H1 (cell line): ENCODE results near the gene TMEM209. TPM values are rescaled to one million over a fixed set of nuclear protein-coding genes. Genes with fewer than 3 reads are reported as not detected.

Source experiments
- CTCF ChIA-PET: fragments of 300-600 bp; sonication (Branson Sonifier 250); formaldehyde crosslinking; loops from one replicate; lab custom pipeline; 2021; ENCODE audit not compliant: partially characterized antibody; lab: Charles Lee
- POLR2A ChIA-PET: fragments of 300-600 bp; sonication (Branson Sonifier 250); formaldehyde crosslinking; loops from one replicate; lab custom pipeline; 2021; ENCODE audit warnings: inconsistent platforms; ENCODE audit not compliant: partially characterized antibody; lab: Charles Lee
- DNase-seq, 2 experiments: peaks; one replicate each; pipeline versions ENCODE4 v3.0.0 to v3.0.0-alpha.2; 2010 to 2022; ENCODE audit warnings: low spot score in 2 of 2, low read depth in 1 of 2, mixed read lengths in 1 of 2
- FAIRE-seq: peaks from 2 replicates; lab custom pipeline; 2011; peaks lifted over from hg19 to GRCh38; lab: Jason Lieb, UNC
- H2AFZ ChIP-seq: 2 replicates; pipeline ENCODE4 v1.8.1; 2012; ENCODE audit warnings: low read length, inconsistent platforms
- H2AK5ac ChIP-seq: 2 replicates; pipeline ENCODE4 v1.6.1; 2013; ENCODE audit warnings: low read depth, low read length
- H2BK120ac ChIP-seq: replicated peaks from 2 replicates; pipeline ENCODE3; 2013; ENCODE audit warnings: low read depth, low read length, inconsistent platforms
- H2BK12ac ChIP-seq: 2 replicates; pipeline ENCODE4 v1.6.1; 2013; ENCODE audit warnings: low read depth, low read length
- H2BK15ac ChIP-seq: 2 replicates; pipeline ENCODE4 v1.6.1; 2013; ENCODE audit warnings: low read length
- H2BK20ac ChIP-seq: 2 replicates; pipeline ENCODE4 v1.6.1; 2013; ENCODE audit warnings: low read length
- H2BK5ac ChIP-seq: 2 replicates; pipeline ENCODE4 v1.6.1; 2013; ENCODE audit warnings: low read depth, low read length
- H3K14ac ChIP-seq: 2 replicates; pipeline ENCODE4 v1.6.1; 2013; ENCODE audit warnings: inconsistent platforms; ENCODE audit not compliant: insufficient read length
- H3K18ac ChIP-seq: 2 replicates; pipeline ENCODE4 v1.6.1; 2013; ENCODE audit warnings: low read length; ENCODE audit errors: extremely low read depth
- H3K23ac ChIP-seq: 2 replicates; pipeline ENCODE4 v1.6.1; 2013; ENCODE audit warnings: inconsistent platforms; ENCODE audit not compliant: insufficient read length
- H3K23me2 ChIP-seq: 2 replicates; pipeline ENCODE4 v1.6.1; 2013; ENCODE audit warnings: low read depth, low read length
- H3K27ac ChIP-seq: 2 replicates; pipeline ENCODE4 v1.6.1; 2011; ENCODE audit warnings: low read depth, low read length, inconsistent platforms
- H3K27me3 ChIP-seq, 4 experiments: replicated peaks in 1 of 4; 1 replicate in 1 of 4; 2 replicates in 3 of 4; pipeline versions ENCODE4 v1.6.1 to v1.8.1; 2011 to 2013; ENCODE audit warnings: low read length in 3 of 4, mild to moderate bottlenecking in 3 of 4, inconsistent platforms in 2 of 4, mixed read lengths in 2 of 4, moderate library complexity in 1 of 4; ENCODE audit not compliant: control insufficient read depth in 3 of 4, insufficient read depth in 3 of 4; ENCODE audit errors: extremely low read depth in 1 of 4
- H3K36me3 ChIP-seq, 4 experiments: 2 replicates each; pipeline versions ENCODE4 v1.6.1 to v1.8.1; 2011 to 2013; ENCODE audit warnings: mild to moderate bottlenecking in 4 of 4, low read length in 3 of 4, moderate library complexity in 2 of 4, control low read depth in 1 of 4, inconsistent platforms in 1 of 4; ENCODE audit not compliant: insufficient read depth in 4 of 4, control insufficient read depth in 2 of 4
- H3K4ac ChIP-seq: replicated peaks from 2 replicates; pipeline ENCODE3; 2013; ENCODE audit warnings: low read length, low read depth, mixed read lengths, inconsistent platforms; ENCODE audit not compliant: insufficient read length
- H3K4me1 ChIP-seq, 4 experiments: replicated peaks in 1 of 4; 1 replicate in 1 of 4; 2 replicates in 3 of 4; pipeline versions ENCODE4 v1.6.1 to v1.8.1; 2011 to 2013; ENCODE audit warnings: low read length in 3 of 4, inconsistent platforms in 2 of 4, mixed read lengths in 1 of 4; ENCODE audit not compliant: insufficient read depth in 4 of 4, control insufficient read depth in 3 of 4
- H3K4me2 ChIP-seq, 2 experiments: 2 replicates each; pipeline versions ENCODE4 v1.6.1 to v1.8.1; 2011 to 2013; ENCODE audit warnings: low read depth in 2 of 2, low read length in 2 of 2, control low read depth in 1 of 2, inconsistent platforms in 1 of 2, mild to moderate bottlenecking in 1 of 2; ENCODE audit not compliant: insufficient read depth in 1 of 2
- H3K4me3 ChIP-seq, 4 experiments: fragments of 200-600, 300-600 bp in 1 of 4; sonication (generic), shearing (Covaris generic), sonication (Bioruptor Twin) in 1 of 4; 2 replicates each; pipeline versions ENCODE4 v1.5.1 to v1.8.1; 2011 to 2016; ENCODE audit warnings: low read length in 4 of 4, low read depth in 3 of 4, control low read depth in 2 of 4, inconsistent platforms in 2 of 4, mild to moderate bottlenecking in 2 of 4, mixed read lengths in 1 of 4, moderate library complexity in 1 of 4; ENCODE audit not compliant: insufficient read depth in 2 of 4; ENCODE audit errors: extremely low read depth in 1 of 4
- H3K56ac ChIP-seq: replicated peaks from 2 replicates; pipeline ENCODE3; 2013; ENCODE audit warnings: low read depth, mild to moderate bottlenecking, mixed read lengths, low read length, inconsistent platforms; ENCODE audit not compliant: insufficient read length
- H3K79me1 ChIP-seq: 2 replicates; pipeline ENCODE4 v1.6.1; 2013; ENCODE audit warnings: low read depth, low read length, control low read depth
- H3K79me2 ChIP-seq, 2 experiments: 2 replicates each; pipeline versions ENCODE4 v1.6.1 to v1.8.1; 2012 to 2013; ENCODE audit warnings: low read length in 2 of 2, mild to moderate bottlenecking in 2 of 2, inconsistent platforms in 1 of 2; ENCODE audit not compliant: insufficient read depth in 2 of 2, control insufficient read depth in 1 of 2
- H3K9ac ChIP-seq, 4 experiments: replicated peaks in 1 of 4; 1 replicate in 1 of 4; 2 replicates in 3 of 4; pipeline versions ENCODE4 v1.6.1 to v1.8.1; 2011 to 2013; ENCODE audit warnings: low read depth in 3 of 4, low read length in 3 of 4, control low read depth in 2 of 4, mild to moderate bottlenecking in 2 of 4, moderate library complexity in 2 of 4, inconsistent platforms in 1 of 4; ENCODE audit errors: extremely low read depth in 1 of 4
- H3K9me3 ChIP-seq, 2 experiments: 2 replicates each; pipeline versions ENCODE4 v1.6.1 to v1.8.1; 2012 to 2013; ENCODE audit warnings: mild to moderate bottlenecking in 2 of 2, moderate library complexity in 2 of 2, control low read depth in 1 of 2, inconsistent platforms in 1 of 2, low read depth in 1 of 2, low read length in 1 of 2, mixed read lengths in 1 of 2; ENCODE audit not compliant: insufficient read depth in 2 of 2
- H4K20me1 ChIP-seq, 2 experiments: replicated peaks in 1 of 2; 2 replicates each; pipeline versions ENCODE3 to v1.8.1; 2011 to 2013; ENCODE audit warnings: inconsistent platforms in 2 of 2, low read length in 2 of 2, mild to moderate bottlenecking in 1 of 2; ENCODE audit not compliant: insufficient read depth in 2 of 2, control insufficient read depth in 1 of 2
- H4K5ac ChIP-seq: 2 replicates; pipeline ENCODE4 v1.6.1; 2013; ENCODE audit warnings: low read length, low read depth, mixed read lengths, inconsistent platforms; ENCODE audit not compliant: insufficient read length
- H4K8ac ChIP-seq: 2 replicates; pipeline ENCODE4 v1.8.0; 2013; ENCODE audit warnings: mild to moderate bottlenecking, moderate library complexity, low read length, inconsistent platforms; ENCODE audit not compliant: insufficient read depth; ENCODE audit errors: extremely low read depth
- H4K91ac ChIP-seq: replicated peaks from 2 replicates; pipeline ENCODE3; 2013; ENCODE audit warnings: low read length, mixed read lengths, inconsistent platforms; ENCODE audit not compliant: insufficient read length
- CBX5 ChIP-seq: fragments of 300-800, 300-1000 bp; sonication (generic); IDR thresholded peaks from 2 replicates; pipeline ENCODE4 v1.7.1; 2016; ENCODE audit warnings: antibody characterized with exemption, low read length, low read depth
- CHD2 ChIP-seq: IDR thresholded peaks from 2 replicates; pipeline ENCODE4 v1.6.1; 2012; ENCODE audit warnings: low read length, improper control_type of control experiment
- CREB1 ChIP-seq: IDR thresholded peaks from 2 replicates; pipeline ENCODE4 v1.6.1; 2012; ENCODE audit warnings: inconsistent platforms
- CTBP2 ChIP-seq: IDR thresholded peaks from 2 replicates; pipeline ENCODE4 v1.7.0; 2011; ENCODE audit warnings: borderline replicate concordance, mild to moderate bottlenecking, moderate library complexity, mixed read lengths, low read length; ENCODE audit not compliant: insufficient read depth, insufficient read length
- HDAC6 ChIP-seq: IDR thresholded peaks from one replicate; pipeline ENCODE4 v1.7.1; 2012; ENCODE audit warnings: low read depth, mild to moderate bottlenecking, inconsistent platforms, low read length, moderate library complexity
- KDM4A ChIP-seq: IDR thresholded peaks from one replicate; pipeline ENCODE4 v1.7.1; 2012; ENCODE audit warnings: low read depth, mild to moderate bottlenecking, moderate library complexity, low read length, inconsistent platforms; ENCODE audit not compliant: severe bottlenecking
- PHF8 ChIP-seq: fragments of 200-600 bp; sonication (generic); conservative IDR thresholded peaks from 2 replicates; pipeline ENCODE4 v1.7.1; 2012; ENCODE audit warnings: low read depth, mild to moderate bottlenecking, inconsistent platforms, low read length, moderate library complexity
- POLR2A ChIP-seq, 2 experiments: IDR thresholded peaks; 1 replicate in 1 of 2; 2 replicates in 1 of 2; pipeline ENCODE4 v1.6.1; 2011; ENCODE audit warnings: low read depth in 2 of 2, low read length in 2 of 2, mild to moderate bottlenecking in 2 of 2; ENCODE audit errors: control extremely low read depth in 1 of 2
- SIRT6 ChIP-seq: IDR thresholded peaks from one replicate; pipeline ENCODE4 v1.7.1; 2012; ENCODE audit warnings: low read length, inconsistent platforms
- SUZ12 ChIP-seq: fragments of 200-600 bp; sonication (generic); IDR thresholded peaks from 2 replicates; pipeline ENCODE4 v1.6.1; 2012; ENCODE audit warnings: mild to moderate bottlenecking, inconsistent platforms, low read length, moderate library complexity, mixed read lengths
- TAF7 ChIP-seq: optimal IDR thresholded peaks from 2 replicates; pipeline ENCODE3; 2011; ENCODE audit warnings: low read depth, mild to moderate bottlenecking, inconsistent platforms, low read length, moderate library complexity, borderline replicate concordance
- WGBS, 2 experiments: shearing (Covaris generic) in 1 of 2; methylation state at CpG; one replicate each; pipeline versions ENCODE4 v1.1.6 to v1.1.7; 2013 to 2015; ENCODE audit warnings: low lambda C conversion rate in 2 of 2, mixed read lengths in 2 of 2, inconsistent platforms in 1 of 2, low coverage in 1 of 2, missing lambda C conversion rate in 1 of 2; ENCODE audit not compliant: insufficient replicate concordance in 2 of 2, insufficient coverage in 1 of 2, insufficient read length in 1 of 2; ENCODE audit errors: extremely low coverage in 1 of 2, missing lambda C conversion rate in 1 of 2; 5-methylcytosine and 5-hydroxymethylcytosine counted together
- polyA plus RNA-seq, 7 experiments: library from polyadenylated mRNA; depleted of rRNA in 3 of 7; stranded (reverse) in 5 of 7; unstranded in 2 of 7; fragments of >200 nt in 5 of 7; fragments of 200-250 nt in 2 of 7; gene quantifications; 1 replicate in 5 of 7; 2 replicates in 1 of 7; 4 replicates in 1 of 7; pipeline versions ENCODE4 v1.2.1 to v1.2.3, GENCODE V29; 2011 to 2013; ENCODE audit warnings: missing spikeins in 2 of 7, mixed read lengths in 2 of 7
- total RNA-seq: library from RNA; stranded (reverse); fragmentation: NEBNext Ultra II Directional; extraction: Animal tissue kit (Norgen Biotek cat#: 25700); gene quantifications from 2 replicates; pipeline ENCODE4 v1.2.1, GENCODE V29; 2021
- TF ChIP-seq, protein P1 (sequence below): IDR thresholded peaks from 2 replicates; pipeline ENCODE4 v1.6.1; 2012; ENCODE audit warnings: inconsistent platforms

The TMEM209 gene
- total and polyA plus RNA-seq, 2 of the 8 experiments (the other 6 are each of a cell fraction or from before 2014, with no cell fraction given), result 28.5 to 30.5 TPM

GRCh38 chr7:130223646-130224045 is 18.4 kb upstream of the TMEM209 start:
- ChIA-PET CTCF (no interaction called here), POLR2A (no interaction called here)
- Histone ChIP-seq H3K4ac (no peak overlapping the region), H2BK120ac (no peak overlapping the region), H3K23me2 (no peaks in the 10 kb centered on the region), H3K14ac (no peak overlapping the region), H3K4me1 (peaks cover 0 to 4% (median under 1%) of the 10 kb centered on the region in 4 experiments; a peak in 1 of 7 replicates), H2AK5ac (no peak overlapping the region), H3K79me1 (no peaks in the 10 kb centered on the region), H3K56ac (no peak overlapping the region), H3K4me2 (no peak overlapping the region), H2BK5ac (no peak overlapping the region), H3K9me3 (no peaks in the 10 kb centered on the region), H3K27ac (no peak overlapping the region), H3K23ac (no peak overlapping the region), H3K18ac (no peak overlapping the region), H3K79me2 (no peaks in the 10 kb centered on the region), H4K8ac (no peak overlapping the region), H3K27me3 (no peaks in the 10 kb centered on the region), H2BK15ac (no peak overlapping the region), H4K5ac (no peak overlapping the region), H3K9ac (no peak overlapping the region), H2AFZ (no peak overlapping the region), H2BK12ac (no peak overlapping the region), H4K91ac (no peak overlapping the region), H3K36me3 (no peaks in the 10 kb centered on the region), H3K4me3 (no peak overlapping the region), H4K20me1 (no peaks in the 10 kb centered on the region), H2BK20ac (no peak overlapping the region)
- FAIRE-seq, result no peak
- TF ChIP-seq, protein P1, sequence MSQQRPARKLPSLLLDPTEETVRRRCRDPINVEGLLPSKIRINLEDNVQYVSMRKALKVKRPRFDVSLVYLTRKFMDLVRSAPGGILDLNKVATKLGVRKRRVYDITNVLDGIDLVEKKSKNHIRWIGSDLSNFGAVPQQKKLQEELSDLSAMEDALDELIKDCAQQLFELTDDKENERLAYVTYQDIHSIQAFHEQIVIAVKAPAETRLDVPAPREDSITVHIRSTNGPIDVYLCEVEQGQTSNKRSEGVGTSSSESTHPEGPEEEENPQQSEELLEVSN, result no peak
- TF ChIP-seq PHF8 (no peak), SUZ12 (no peak), CHD2 (no peak), SIRT6 (no peak), CBX5 (no peak), CREB1 (no peak), POLR2A (IDR thresholded peaks at IDR 0.05; ENCODE audit: control extremely low read depth in 1 of 2, low read depth in 2 of 2, low read length in 2 of 2) (no peak), KDM4A (no peak), HDAC6 (no peak), CTBP2 (no peak), TAF7 (no peak)
- DNase-seq, result no peak
- 71% methylated on average over 1 of the region's 1 CpG; no CpG with 5 or more reads in 1 of the 2 experiments for WGBS, 2 experiments
